Panc1 (cell line): ENCODE results near the gene SEPTIN1. TPM values are rescaled to one million over a fixed set of nuclear protein-coding genes. Genes with fewer than 3 reads are reported as not detected.

ENCODE experiments used
- ATAC-seq: fragments of 200-7000 bp; cut with Tn5 transposase; 2 replicates; pipeline ENCODE4 v1.9.1; 2020; ENCODE audit warnings: mild to moderate bottlenecking, moderate library complexity
- BruUV-seq: library from RNA; stranded (reverse); fragments of 400-500 nt; replicated peaks from 2 replicates; lab custom pipeline; 2021; lab: Mats Ljungman, UMichigan
- CTCF ChIA-PET: fragments of 300-600 bp; sonication (Branson Sonifier 250); formaldehyde crosslinking; loops from one replicate; lab custom pipeline; 2022; ENCODE audit warnings: antibody characterized with exemption; lab: Charles Lee
- POLR2A ChIA-PET: fragments of 300-600 bp; sonication (Branson Sonifier 250); formaldehyde crosslinking; loops from one replicate; lab custom pipeline; 2022; ENCODE audit warnings: antibody characterized with exemption; lab: Charles Lee
- DNase-seq: peaks from one replicate; pipeline ENCODE4 v3.0.0-alpha.2; 2010; ENCODE audit warnings: low read depth, low spot score
- H3K27ac ChIP-seq: 2 replicates; pipeline ENCODE4 v1.5.1; 2011; ENCODE audit warnings: mild to moderate bottlenecking, low read length, inconsistent platforms
- H3K27me3 ChIP-seq: fragments of 200-500 bp; sonication (Bioruptor generic); 2 replicates; pipeline ENCODE4 v1.6.0; 2014; ENCODE audit warnings: low read length, inconsistent platforms; ENCODE audit not compliant: control insufficient read depth, insufficient read depth
- H3K36me3 ChIP-seq: fragments of 200-500 bp; sonication (Bioruptor generic); 2 replicates; pipeline ENCODE4 v1.5.1; 2014; ENCODE audit warnings: inconsistent platforms, mild to moderate bottlenecking, low read length, moderate library complexity; ENCODE audit not compliant: control insufficient read depth, insufficient read depth
- H3K4me1 ChIP-seq: 2 replicates; pipeline ENCODE4 v1.5.1; 2011; ENCODE audit warnings: inconsistent platforms, mild to moderate bottlenecking, low read length, moderate library complexity; ENCODE audit not compliant: control insufficient read depth, insufficient read depth
- H3K4me3 ChIP-seq, 2 experiments: 2 replicates each; pipeline ENCODE4 v1.5.1; 2011 to 2012; ENCODE audit warnings: low read depth in 2 of 2, low read length in 2 of 2, mild to moderate bottlenecking in 2 of 2, inconsistent platforms in 1 of 2, moderate library complexity in 1 of 2
- H3K9me3 ChIP-seq: fragments of 200-500 bp; sonication (Bioruptor generic); 2 replicates; pipeline ENCODE4 v1.5.1; 2014; ENCODE audit warnings: low read depth, mild to moderate bottlenecking, inconsistent platforms, low read length, moderate library complexity; ENCODE audit not compliant: control insufficient read depth, insufficient read depth
- CTCF ChIP-seq: fragments of 450-650 bp; IDR thresholded peaks from 2 replicates; pipeline ENCODE4 v1.5.1; 2017; ENCODE audit warnings: mild to moderate bottlenecking
- POLR2AphosphoS5 ChIP-seq: IDR thresholded peaks from 2 replicates; pipeline ENCODE4 v1.6.1; 2012; ENCODE audit warnings: mild to moderate bottlenecking, low read depth, low read length, moderate library complexity
- REST ChIP-seq, 2 experiments: IDR thresholded peaks; 2 replicates each; pipeline ENCODE4 v1.6.1; 2011 to 2012; ENCODE audit warnings: low read depth in 2 of 2, control low read depth in 1 of 2, low read length in 1 of 2, mild to moderate bottlenecking in 1 of 2, moderate library complexity in 1 of 2; ENCODE audit not compliant: insufficient read depth in 1 of 2
- SIN3A ChIP-seq: IDR thresholded peaks from 2 replicates; pipeline ENCODE4 v1.6.1; 2012; ENCODE audit warnings: low read depth, mild to moderate bottlenecking, low read length, moderate library complexity, borderline replicate concordance; ENCODE audit not compliant: insufficient read depth
- TCF7L2 ChIP-seq: IDR thresholded peaks from 2 replicates; pipeline ENCODE4 v1.6.1; 2011; ENCODE audit warnings: mild to moderate bottlenecking, low read depth, low read length, inconsistent platforms
- in situ Hi-C: cut with HindIII; loops from 2 replicates; pipeline ENCODE4 v1.10.0; 2016; ENCODE audit warnings: low sequenced_read_pairs, low pct_unique_long_range_greater_than_20kb
- intact Hi-C: fragments of 100-400 bp; cut with micrococcal nuclease; formaldehyde crosslinking; loops from one replicate; pipeline ENCODE4 v1.10.0; 2022; ENCODE audit not compliant: unreplicated experiment
- total RNA-seq: library from RNA; stranded (reverse); gene quantifications from one replicate; pipeline ENCODE4 v1.2.1, GENCODE V29; 2021; ENCODE audit not compliant: unreplicated experiment

SEPTIN1 gene
- total RNA-seq, 1 experiment from 2014 or later, result 1.7 TPM

GRCh38 chr16:30371248-30371816 is 11.0 kb downstream of the SEPTIN1 start:
- BruUV-seq, result no TSS peak
- H3K4me1 ChIP-seq, result 0 out of 2 replicates have a peak, but pooled peaks cover 7% of the 10 kb centered on the region
- no peaks in the 10 kb centered on the region for H3K27me3 ChIP-seq
- TF ChIP-seq TCF7L2 (no peak), REST (IDR thresholded peaks at IDR 0.05; ENCODE audit: insufficient read depth in 1 of 2, low read depth in 2 of 2, low read length in 1 of 2) (no peak), CTCF (no peak), SIN3A (no peak), POLR2AphosphoS5 (no peak)
- intact Hi-C loops (no loop called here), in situ Hi-C loops (no loop called here)
- peak overlapping the region; percentile 54 to 60 for H3K4me3 ChIP-seq
- no peaks in the 10 kb centered on the region for H3K9me3 ChIP-seq
- H3K27ac ChIP-seq, result peak overlapping the region; percentile 84
- no peak for DNase-seq
- no peaks in the 10 kb centered on the region; the same call in 1 of the 2 replicates for H3K36me3 ChIP-seq
- ATAC-seq, result no peak
- ChIA-PET POLR2A (interaction anchor here (0.6 to 1.2 kb wide), 3 partner anchors 16 to 246 kb away, joined by 3 to 10 read pairs (median 4); partner anchors contain the start of gene CD2BP2), CTCF (interaction anchor here (0.6 to 0.9 kb wide), 2 partner anchors 19 to 259 kb away, joined by 3 to 10 read pairs; no protein-coding TSS in a partner anchor)

- 0 out of 2 replicates have a peak, but pooled peaks cover 7% of the 10 kb centered on the region for H3K4me1 ChIP-seq
- TF ChIP-seq SIN3A, result 0 out of 2 replicates have a peak, but pooled peaks have one; percentile 12
- peak; percentile 49; the same call in 1 of the 2 replicates for TF ChIP-seq POLR2AphosphoS5
- TF ChIP-seq CTCF, result no peak
- 0 out of 2 replicates have a peak, but pooled peaks have one; percentile 33 for TF ChIP-seq TCF7L2
- CTCF ChIA-PET, result interaction anchor here (0.6 to 0.9 kb wide), 3 partner anchors 20 to 259 kb away, joined by 3 to 10 read pairs (median 5); no protein-coding TSS in a partner anchor
- no TSS peak for BruUV-seq
- peak; percentile 93 for ATAC-seq
- peak within 1 kb of the TSS; percentile 80 to 85 for H3K4me3 ChIP-seq
- H3K27ac ChIP-seq, result peak within 1 kb of the TSS; percentile 84
- no peaks in the 10 kb centered on the region for H3K9me3 ChIP-seq
- H3K36me3 ChIP-seq, result peaks cover 3% of the 10 kb centered on the region
- H3K27me3 ChIP-seq, result no peaks in the 10 kb centered on the region
- in situ Hi-C loops, result no loop called here
- intact Hi-C loops, result no loop called here
- POLR2A ChIA-PET, result interaction anchor here (0.6 to 1.2 kb wide), 4 partner anchors 16 to 554 kb away, joined by 3 to 10 read pairs (median 6); partner anchors contain the start of gene CD2BP2
- DNase-seq, result peak; percentile 100
These were observed 11.7 kb downstream of the SEPTIN1 start, which contains the start of gene TBC1D10B for GRCh38 chr16:30370456-30371247. TSS of gene TBC1D10B (minus strand) at chr16:30370494. CDS start at chr16:30370183, 311 bp downstream.
